HG03175 (cell line): Measurements from ENCODE around the gene MOB1A.
"Not testable (repeated sequence)": the region's sequence is repeated elsewhere in the genome, so short reads cannot be mapped to it uniquely, and the experiment has no call there.

ENCODE experiments used
- ATAC-seq: cut with Tn5 transposase; IDR thresholded peaks from one replicate; pipeline ENCODE4 v1.9.1; 2021; ENCODE audit warnings: mild to moderate bottlenecking, moderate library complexity; ENCODE audit not compliant: unreplicated experiment

MOB1A gene

GRCh38 chr2:74178211-74179062 is at the start of gene MOB1A:
Gene MOB1A (minus strand): TSS chr2:74178879. CDS start chr2:74178674, 205 bp downstream.
- peak; percentile 82 for ATAC-seq

DNA sequence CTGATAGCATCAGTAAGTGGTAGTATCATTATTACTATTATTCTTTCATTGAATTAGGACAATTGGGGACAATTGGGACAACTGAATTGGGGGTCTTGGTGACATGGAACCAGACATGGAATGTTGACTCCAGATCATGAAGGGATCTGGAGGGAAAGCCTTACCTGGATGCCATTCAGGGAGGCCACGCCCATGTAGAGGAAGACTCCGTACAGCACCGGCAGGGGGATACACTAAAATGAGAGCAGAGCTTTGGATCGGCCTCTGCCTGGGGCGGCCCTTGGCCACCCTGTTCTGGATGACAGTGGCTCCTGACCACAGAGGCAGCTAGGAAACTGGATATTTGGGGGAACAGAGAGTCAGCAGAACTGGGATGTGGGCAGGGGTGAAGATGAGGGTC is 49.0 kb upstream of the MOB1A start:
- no peak for ATAC-seq

- ATAC-seq, result no peak
Measured at GRCh38 chr2:74226648-74227213, 48.1 kb upstream of the MOB1A start.

DNA sequence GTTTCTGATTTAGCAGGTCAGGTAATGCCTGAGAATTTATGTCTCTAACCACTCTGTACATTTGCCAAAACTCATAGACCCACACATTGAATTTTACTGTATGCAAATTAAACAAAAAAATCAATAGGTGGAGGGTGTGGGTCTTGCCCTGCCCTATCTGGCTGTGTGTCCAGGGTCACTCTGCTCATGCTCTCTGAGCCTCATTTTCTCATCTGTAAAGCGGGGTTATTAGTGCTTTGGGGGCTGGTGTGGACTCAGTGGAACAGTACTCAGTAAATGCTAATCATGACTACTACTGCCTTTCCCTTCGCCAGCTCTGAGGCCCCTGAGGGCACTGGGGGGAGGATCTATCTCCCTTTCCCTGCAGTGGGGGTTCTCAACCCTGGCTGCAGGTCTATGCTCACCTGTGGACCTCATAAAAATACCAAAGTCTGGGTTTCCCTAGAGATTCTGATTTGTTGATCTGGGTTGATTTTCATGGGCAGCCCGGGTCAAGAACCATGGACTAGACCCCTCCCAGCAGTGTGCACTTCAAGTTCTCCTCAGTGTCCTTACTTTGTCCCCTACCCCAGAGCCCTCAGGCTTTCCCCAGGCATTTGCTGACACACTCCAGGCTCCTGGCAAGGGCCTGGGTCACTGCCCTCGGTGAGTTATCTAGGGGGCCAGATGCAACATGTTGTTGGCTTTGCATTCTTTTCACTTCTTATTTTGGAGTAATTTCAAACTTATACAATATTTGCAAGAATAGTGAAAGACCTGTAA is 47.2 kb upstream of the MOB1A start:
- no peak for ATAC-seq

GRCh38 chr2:74223941-74224770 is 45.5 kb upstream of the MOB1A start:
- no peak for ATAC-seq

DNA sequence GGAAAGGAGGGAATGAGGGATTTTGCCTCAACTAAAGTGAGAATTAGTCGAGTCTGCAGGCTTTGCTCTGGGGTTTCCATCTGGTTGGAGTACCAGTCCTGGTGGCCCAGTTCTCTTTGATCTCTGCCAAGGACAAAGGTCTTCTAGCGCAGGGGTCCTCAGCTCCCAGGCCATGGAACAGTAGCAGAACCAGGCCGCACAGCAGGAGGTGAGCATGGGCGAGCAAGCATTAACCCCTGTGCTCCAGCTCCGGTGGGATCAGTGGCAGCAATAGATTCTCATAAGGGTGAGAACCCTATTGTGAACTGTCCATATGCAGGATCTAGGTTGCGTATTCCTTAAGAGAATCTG is 43.6 kb upstream of the MOB1A start:
- ATAC-seq, result no peak

DNA sequence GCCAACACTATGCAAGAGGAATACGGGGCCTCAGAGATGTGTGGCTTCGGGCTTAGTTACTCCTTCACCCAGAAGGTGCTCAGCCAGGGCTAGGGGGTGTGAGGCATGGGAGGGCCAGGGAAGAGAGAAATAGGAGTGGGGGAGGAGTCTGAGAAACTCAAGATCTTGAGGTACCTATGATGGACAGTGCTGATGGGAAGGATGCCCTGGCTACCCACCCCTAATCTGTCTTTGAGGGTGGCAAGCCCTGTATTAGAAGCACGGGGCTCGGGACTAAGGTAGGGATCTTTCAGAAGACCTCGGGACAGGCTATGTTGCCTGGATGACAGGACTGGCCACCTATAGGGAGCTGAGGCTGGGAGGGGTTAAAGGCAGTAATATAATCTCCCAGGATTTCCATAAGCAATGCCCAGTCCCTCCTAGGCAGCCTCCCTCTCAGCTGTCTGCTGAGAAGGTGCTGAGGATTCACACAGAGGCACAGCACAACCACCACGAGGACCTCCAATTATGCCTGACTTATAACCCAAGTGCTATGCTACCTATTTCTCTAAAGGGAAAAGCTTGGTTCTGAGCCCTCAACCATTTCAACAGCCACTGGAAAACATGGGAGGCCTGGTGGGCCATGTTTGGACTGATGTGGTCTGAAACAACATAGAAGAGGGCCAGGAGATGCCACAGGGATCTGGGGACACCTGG is 43.1 kb upstream of the MOB1A start:
- ATAC-seq, result no peak

- no peak for ATAC-seq
Measured at GRCh38 chr2:74221091-74221490, 42.4 kb upstream of the MOB1A start.

DNA sequence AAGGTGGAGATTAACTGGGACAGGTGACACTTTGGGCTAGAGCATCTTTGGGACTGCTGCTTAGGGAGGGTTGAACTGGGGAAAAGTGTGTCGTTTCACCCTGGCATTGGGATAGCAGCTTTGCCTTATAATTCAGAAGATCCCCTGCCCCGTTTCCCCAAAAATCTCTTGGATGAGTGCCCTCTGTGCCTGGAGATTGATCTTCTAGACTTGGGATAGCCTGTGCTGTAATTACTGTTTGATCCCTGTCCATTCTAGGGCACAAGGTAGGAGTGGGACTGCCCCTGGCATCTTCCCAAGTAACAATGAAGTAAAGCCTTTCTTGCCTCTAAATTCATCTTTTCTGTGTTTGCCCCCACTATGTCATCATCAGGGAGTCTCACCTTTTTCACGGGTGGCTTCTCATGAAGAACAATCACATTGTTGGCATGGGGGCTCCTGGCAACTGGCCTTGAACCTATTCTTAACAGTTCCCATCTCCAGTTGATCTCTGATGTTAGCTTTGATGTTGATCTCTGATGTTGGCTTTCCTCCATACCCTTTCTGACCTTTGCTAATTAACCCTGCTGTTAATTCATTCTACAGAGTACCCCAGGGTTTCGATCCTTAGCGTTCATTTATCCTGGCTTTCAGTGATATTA is 41.3 kb upstream of the MOB1A start:
- ATAC-seq, result no peak

GRCh38 chr2:74216642-74217041 is 38.0 kb upstream of the MOB1A start:
- no peak for ATAC-seq

DNA sequence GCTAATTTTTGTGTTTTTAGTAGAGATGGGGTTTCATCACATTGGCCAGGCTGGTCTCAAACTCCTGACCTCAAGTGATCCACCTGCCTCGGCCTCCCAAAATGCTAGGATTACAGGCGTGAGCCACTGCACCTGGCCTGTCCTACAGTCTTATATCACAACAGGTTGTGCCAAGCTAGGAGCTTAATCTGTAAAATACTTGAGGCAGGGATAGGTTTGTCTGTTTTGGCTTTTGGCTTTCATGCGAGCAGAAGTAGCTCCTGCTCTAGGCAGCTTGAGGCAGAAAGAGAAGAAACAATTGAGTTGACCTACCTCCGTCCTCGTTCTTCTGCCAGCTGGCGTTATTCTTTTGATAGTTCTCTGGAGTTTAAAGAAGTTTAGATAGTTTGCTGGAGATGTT is 37.1 kb upstream of the MOB1A start:
- ATAC-seq, result not testable (repeated sequence)

- ATAC-seq, result no peak
Measured at GRCh38 chr2:74212702-74213410, 34.2 kb upstream of the MOB1A start.

DNA sequence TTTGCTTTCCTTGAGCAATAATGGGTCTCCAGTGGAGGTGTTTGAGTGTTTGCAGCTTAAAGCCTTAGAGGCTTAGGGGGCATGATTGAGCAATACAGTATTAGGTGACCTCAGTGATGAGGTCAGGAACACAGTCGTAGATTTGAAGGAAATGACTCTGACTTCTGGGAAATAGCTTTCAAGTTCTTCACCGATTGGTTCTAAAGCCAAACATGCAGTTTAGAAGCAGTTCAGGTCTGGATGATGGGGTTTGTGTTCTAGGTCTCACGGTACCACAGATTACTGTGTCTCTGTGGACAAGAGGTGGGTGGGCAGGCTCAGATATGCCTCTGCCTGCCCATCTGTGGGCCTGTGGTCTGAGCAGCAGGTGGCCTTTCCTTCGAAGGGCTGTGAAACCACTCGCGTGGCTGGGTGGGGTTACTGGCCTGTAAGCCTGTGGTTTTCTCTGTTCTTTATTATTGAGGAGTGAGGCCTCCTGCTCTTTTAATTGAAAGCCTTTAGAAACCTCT is 27.6 kb upstream of the MOB1A start:
- peak; percentile 80 for ATAC-seq

DNA sequence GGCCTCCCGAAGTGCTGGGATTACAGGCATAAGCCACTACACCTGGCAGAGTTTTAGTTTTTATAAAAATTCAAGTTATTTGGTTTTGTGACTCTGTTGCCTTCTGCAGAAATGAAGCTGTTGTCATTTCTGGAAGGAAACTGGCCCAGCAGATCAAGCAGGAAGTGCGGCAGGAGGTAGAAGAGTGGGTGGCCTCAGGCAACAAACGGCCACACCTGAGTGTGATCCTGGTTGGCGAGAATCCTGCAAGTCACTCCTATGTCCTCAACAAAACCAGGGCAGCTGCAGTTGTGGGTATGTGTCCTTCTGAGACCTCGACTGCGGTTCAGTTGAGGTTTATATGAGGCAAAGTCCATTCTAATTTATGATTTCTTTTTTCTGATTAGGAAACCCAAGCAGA is 26.9 kb upstream of the MOB1A start:
- ATAC-seq, result peak; percentile 46

DNA sequence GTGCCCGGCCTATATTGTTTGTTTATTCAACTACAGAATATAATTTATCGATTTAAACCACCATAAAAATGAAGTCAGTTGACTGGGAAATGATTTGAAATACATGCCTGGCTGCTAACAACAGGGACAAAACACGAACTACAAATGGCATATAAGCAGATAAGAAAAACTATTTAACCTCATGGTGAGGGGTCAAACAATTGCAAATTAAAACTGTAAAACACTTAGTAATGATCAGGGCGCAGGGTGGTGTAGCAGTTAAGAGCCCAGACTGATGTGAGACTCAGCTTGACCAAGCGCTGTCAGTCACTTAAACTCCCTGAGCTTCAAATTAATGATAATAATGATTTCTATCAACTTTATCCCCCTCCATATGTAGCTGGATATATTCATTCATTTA is 26.4 kb upstream of the MOB1A start:
- no peak for ATAC-seq

DNA sequence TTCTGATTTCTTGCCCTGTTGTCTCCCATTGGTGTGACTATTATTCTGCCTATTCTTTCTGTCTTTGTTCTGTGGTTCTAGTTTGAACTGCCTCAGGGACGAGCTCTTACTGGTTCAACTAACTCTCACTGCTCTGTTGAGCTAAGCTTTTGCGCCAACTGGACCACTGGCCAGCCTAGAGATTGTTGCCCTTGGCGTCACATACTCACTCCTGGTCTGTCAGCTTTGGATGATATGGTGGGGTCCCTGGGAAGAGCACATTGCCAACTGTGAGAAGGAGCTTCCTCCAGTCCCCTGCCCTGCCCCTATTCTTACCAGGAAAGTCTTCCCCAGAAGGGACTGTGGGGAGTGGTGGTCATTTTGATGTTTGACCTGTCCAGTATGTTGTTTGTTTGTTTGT is 25.8 kb upstream of the MOB1A start:
- no peak for ATAC-seq

- ATAC-seq, result no peak
Measured at GRCh38 chr2:74201596-74201995, 22.9 kb upstream of the MOB1A start.

GRCh38 chr2:74201196-74201595 is 22.5 kb upstream of the MOB1A start:
- ATAC-seq, result no peak

- ATAC-seq, result no peak
Measured at GRCh38 chr2:74199871-74200305, 21.2 kb upstream of the MOB1A start.
